T-helper 22 cell (primary cell): ENCODE measurements around the gene CHRM2.

Experiments
- DNase-seq: peaks from one replicate; pipeline ENCODE4 v3.0.0-alpha.2; 2020; ENCODE audit warnings: low read depth

The CHRM2 gene

DNA sequence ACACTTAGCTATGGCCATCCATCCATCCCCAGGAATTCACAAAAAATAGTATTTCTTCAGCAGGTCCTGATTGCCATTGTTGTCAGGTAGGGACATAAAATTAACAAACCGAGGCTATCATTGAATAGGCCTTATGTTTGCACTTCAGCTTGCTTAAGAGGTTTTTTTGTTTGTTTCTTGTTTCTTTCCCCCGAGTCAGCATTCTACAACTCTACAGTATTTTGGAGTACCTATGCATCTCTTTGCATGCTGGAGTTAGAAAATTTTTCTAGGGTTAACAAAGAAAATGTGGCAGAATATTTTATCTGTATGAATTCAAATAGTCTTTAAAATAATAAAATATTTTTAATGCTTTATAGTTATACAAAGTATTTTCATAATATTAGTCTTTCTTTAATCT, 26.3 kb downstream of the CHRM2 start:
- no peak for DNase-seq

DNA sequence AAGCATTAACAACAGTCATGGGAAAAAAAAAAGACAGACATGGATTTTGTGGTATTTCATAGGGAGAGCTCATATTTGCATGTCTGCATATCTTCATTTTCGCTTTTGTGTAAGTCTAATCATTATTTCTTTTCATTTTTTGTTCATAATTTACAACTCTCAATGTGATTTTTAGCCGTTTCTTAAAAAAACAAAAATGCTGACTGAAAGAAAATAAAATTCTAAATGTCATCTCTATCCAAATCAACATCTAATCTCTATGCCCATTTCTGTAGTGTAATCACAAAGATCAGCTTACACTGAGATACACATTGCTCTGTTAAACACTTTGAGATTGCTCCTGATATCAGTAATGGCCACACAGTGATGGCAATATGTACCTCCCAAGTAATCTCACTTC, 29.2 kb downstream of the CHRM2 start:
- no peak for DNase-seq

DNA sequence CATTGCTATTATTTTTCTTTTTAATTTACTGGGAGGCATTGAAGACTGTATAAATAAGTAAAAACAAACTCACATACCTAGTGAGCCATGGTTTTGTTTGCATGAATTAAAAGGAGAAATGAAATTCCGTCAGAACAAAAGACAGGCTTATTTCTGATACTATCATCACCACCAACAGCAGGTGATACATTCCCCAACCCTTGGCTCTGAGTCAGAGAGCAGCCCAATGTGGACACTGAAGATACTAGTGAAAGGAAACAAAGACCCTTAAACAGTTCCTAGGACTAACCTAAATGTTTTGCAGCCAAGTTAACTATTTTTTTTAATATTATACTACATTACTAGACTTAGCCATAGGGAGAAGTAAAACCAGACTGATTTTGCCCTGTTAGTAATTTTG, 31.6 kb downstream of the CHRM2 start:
- DNase-seq: no peak

DNA sequence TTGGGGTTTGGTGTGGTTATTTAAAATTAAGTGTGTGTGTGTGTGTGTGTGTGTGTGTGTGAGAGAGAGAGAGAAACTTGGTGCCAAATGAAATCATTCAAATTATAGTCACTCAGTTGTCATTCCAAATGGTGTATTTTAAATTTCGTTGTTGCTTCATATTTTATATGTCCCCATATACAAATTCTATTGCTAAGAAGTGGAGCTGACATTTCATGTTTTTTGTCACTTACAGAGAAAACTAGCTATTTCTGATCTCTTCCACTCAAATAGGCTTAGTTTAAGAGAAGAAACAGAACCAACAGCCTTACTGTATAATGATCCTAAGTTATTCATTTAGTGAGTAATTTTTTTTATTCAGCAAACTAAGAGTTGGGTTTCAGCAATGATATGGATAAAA, 42.3 kb downstream of the CHRM2 start:
- DNase-seq: no peak

DNA sequence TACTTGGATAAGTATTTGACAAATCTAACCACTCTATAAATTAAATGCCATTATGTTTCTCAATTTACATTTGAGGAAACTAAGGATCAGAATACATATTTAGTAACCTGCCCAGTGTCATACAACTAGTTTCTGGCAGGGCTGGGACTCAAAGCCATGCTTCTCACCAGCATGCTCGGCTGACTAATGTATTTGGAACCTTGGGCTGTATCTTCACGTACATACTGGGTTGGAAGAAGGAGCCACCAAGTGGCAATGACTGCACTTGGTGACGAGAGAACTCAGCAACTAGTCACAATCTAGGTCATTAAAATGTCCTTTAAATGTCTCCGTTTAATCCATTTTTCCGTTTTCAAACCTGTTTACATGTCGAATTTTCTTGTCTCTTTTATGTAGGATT, 42.9 kb downstream of the CHRM2 start:
- DNase-seq: no peak

DNA sequence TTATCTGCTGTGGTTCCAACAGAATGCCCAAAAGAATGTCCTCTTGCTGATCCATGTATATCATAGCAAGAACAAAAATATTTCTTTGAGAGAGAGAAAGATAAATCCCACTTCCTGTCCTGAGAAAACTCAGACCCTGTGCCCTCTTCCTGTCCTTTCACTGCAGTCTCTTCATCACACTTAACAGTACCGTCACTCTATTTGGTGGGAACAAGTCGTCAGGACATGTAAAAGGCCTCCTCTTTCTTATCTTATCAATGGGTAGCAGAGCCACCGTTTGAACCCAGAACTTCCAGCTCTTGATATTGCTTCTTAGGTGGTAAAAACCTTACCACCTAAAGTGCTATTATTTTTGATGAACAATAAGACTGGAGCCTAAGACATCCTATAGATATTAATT, 43.9 kb downstream of the CHRM2 start:
- no peak for DNase-seq

DNA sequence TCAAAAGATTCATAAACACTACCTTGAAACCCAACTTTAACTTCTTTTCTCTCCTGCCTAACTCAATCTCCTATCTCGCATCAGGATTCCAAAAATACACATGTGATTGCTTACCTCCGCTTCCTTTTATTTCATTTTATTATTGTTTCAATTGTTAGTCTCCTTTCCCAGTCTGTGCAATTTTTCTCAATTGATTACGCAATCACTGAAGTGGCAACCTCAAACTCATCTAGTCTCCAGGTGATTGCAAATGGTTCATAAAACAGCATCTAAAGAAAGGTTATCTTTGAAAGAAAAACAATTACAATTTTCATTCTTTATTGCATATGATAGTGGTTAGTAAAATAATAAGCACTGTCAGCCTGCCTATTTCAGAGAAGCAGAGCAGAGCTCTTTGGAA, 45.6 kb downstream of the CHRM2 start:
- DNase-seq: no peak

DNA sequence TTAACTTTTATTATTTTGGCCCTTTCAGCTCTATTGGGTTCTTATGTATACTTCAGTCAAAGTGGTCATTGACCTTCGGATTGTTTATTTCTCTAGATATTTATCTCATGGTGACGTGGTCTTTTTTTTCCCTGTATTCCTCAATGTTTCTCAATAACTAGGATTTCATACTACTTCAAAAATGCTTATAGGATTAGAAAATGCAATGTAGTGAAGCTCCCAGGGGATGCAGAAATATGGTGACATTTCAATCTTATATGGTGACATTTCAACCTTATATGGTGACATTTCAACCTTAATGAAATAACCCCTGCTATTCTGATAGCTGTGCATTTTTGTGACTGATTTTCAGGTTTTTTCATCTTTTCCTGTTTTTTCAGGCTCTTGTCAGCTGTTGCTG, 51.4 kb downstream of the CHRM2 start:
- DNase-seq: no peak

DNA sequence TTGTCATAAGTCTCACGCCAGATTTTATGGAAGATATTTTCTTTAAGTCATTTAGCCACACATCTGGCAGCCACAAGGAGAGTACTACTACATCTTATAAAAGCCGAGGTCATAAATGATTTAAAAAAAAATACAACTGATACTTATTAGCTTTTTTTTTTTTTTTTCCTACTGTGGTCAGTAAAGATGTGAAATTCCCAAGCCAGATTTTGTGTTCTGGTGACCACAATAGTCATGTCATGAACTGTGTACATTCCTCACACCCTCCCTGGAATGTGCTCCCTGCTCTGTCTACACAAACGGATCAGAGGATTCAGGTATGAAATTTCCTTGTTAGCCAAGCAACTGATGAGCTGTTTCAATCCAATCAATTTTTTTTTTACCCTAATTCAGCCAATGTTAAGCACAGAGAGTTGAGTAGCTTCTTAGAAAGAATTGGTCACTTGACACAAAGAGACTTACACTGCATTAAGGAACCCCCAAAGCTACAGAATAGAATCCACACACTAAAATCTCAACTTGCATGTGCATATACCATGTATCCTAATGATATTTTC, 54.7 kb downstream of the CHRM2 start:
- no peak for DNase-seq

DNA sequence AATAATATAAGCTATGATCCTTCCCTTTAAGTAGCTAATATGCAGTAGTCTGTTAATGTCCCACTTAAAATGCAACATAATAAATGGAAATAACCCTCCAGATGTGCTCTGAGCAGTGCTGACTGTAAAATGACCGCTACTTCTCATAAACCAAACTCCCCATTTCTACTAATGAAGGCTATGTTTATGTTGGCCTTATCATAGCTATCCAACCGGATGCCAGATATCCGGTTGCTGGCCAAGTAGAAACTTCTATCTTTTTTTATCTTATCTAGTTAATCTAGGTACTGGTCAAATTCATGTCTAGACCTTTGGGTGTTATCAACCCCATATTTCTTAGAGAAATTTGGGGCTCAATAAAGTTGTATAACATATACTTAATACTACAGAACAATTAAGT, 56.6 kb downstream of the CHRM2 start:
- no peak for DNase-seq

DNA sequence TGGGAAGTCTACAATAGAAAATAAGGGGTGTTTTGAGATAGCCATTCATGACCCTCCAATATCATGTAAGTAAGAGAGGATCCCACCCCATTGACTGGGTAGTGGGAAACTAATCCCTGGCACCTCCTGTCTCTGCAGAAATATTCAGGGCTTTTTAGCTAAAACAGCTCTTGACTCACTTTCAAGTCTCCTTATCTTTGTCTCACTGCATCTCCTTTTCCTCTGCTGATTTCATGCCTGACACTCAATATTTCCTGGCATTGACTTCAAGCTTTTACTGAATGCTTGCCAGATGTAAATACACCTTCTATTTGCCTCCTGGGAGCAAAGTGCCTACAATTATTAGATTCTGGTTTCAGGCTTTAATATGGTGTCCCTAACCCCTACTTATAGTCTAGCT, 57.1 kb downstream of the CHRM2 start:
- DNase-seq: no peak

DNA sequence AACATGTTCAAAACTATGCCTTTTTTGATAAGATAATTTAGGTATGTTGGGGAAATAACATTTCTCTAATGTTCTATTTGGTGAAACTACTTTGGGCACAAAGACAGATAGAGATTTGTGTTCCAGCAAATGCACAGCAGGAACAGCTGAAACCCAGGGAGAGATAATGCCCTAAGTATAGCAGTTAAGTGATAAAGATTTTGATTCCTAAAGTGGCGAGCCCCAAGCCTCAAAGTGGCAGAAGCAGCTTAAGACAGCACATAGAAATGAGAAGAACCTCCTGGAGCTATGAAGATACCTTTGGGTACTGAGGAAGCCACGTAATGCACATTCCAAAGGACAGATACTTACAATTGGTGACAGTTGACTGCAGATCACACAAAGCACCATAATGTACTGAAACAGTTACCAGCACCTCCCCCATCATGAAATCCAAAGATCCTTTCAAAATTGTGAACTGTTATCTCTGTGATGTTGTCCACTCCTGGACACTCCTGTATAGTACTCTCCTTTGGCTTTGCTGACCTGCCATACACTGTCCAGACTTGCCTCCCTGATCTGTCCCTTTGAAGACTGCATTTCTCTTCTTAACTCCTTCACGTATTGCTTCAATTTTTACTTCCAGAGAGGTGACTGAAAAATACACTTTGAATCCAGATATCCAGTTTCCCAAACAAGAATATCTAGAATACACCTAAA, 62.9 kb downstream of the CHRM2 start:
- no peak for DNase-seq

DNA sequence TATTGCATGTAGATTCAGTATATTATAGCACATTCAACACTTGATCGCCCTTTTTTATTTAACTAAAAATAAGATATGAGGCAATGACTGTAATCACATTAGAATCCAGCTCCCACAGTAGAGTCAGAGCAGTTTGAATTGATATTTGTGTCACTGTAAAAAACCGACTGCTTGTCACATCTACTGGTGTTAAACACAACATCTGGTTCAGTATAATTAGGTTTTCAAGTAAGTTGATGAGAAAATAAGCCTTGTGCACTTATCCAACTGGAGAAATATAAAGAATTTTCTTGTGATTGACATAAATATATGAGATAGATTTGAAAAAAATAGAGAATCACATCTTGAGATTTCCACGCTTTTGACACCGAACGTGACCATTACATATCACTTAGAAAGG, 69.0 kb downstream of the CHRM2 start:
- DNase-seq: no peak

DNA sequence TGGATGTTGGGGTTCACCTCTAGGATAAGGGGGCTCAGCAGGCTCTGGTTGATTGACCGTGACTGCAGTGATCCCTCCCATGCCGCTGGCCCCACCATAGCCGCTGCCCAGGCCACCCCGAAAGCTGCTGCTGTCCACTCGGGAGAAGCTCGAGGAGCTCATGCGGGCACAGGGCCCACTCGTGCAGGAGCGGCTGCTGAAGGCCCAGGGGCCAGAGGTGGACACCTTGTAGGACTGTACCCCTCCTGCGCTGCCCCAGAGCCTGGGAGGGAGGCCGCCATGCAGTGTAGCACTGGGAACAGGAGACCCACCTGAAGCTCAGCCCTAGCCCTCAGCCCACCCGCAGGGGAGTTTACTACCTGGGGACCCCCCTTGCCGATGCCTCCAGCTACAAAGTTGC, 70.0 kb downstream of the CHRM2 start:
- DNase-seq: no peak

DNA sequence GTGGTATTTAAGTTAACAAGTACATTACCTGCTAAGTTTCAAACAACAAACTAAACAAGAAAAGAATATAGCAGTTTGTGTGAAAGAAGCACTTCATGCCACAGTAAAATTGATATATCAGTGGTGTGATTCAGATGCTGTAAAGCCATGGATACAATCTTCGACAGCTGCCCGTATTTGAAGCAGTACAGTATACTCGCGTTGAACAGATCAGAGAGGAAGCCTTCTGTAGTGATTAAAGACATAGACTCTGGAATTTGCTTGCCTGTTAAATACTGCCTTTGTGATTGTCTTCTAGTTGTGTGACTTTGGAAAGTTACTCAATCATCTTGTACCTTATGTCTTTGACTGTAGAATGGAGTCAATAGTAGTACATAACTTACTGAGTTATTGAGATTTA, 71.7 kb downstream of the CHRM2 start:
- DNase-seq: no peak

DNA sequence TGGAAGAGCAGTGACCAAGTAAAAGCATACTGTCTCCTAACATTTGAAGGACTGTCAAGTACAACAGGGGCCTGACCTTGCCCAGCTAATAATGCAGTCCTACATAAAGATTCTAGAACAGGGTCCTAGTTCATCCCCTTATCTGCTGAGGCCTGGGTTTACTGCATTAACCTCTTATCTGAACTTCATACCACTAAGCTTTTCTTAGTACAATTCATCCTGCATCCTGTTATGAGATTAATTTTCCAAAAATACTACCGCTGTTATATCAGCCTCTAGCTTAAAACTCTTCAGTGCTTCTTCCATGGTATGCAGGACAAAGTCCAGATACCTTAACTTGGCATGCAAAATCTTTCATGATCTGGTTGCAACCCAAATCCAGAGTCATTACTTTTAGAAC, 72.5 kb downstream of the CHRM2 start:
- no peak for DNase-seq

DNA sequence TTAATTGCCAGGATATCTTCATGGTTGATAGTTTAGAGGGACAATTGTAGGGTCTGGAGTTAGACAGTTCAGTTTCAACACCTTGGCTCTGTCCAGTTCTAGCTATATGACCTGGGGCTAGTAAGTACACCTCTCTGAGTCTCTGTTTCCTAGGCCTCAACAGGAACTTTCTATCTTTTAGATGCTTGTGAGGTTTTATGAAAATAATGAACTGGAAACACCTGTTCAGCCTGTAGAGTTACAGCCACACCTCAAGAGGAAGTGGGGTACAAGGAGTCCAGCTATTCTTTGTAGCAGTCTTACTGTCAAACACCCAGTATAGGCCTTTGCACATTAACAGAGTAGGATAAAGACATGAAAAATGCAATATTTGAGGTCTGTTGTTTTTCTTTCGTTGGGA, 73.4 kb downstream of the CHRM2 start:
- no peak for DNase-seq

DNA sequence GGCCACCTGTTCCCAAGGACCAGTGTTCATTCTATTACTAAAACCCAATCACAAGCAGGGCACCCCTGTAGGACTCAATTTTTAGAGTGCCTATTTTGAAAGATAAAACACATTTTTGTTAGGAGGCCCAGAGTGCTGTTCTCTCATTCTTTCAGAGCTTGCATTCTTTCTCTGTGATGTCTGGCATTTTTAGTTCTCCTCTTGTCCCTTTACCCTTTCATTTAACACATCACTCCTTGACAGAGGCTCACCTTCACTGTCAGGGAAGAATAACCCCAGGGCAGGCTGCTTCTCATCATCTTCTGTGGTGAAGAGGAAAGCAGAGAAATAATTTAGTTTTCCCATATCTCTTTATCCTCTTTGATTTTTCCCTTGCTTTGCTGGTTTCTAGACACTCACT, 73.9 kb downstream of the CHRM2 start:
- DNase-seq: no peak

DNA sequence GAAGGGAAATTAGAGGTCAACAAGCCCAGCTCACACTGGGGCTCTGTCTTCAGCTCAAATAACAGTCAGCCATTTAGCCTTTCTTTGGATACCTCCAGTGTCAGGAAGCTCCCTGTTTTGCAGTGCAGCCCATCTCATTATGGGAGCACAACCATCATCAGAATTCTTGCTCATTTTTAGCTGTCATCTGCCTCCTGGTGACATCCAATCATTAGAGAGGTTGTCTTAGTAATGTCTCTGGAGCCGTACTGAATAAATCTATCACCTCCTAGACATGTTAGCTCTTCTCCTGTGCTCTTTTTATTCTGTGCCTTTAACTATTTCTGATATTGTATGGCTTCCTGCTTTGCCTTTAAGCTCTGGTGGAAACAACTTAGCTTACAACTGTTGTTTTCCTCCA, 74.5 kb downstream of the CHRM2 start:
- DNase-seq: no peak

DNA sequence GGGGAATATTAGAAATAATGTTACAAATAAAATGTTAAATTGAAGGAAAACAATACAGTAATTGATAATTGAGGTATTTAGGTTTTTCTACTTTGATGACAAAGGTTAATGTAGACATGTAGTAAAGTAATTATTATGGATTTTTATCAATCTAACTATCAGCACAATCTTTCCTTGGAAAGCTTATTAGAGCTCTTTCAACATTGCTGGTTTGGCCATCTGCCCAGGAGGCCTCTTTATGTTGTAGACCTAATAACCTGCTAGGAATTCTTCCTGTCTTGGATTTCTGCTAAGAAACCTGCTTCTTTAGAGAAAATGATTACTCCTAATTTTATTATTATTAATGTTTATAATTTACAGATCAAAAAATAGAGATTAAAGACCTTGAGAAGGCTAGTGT, 78.9 kb downstream of the CHRM2 start:
- no peak for DNase-seq

DNA sequence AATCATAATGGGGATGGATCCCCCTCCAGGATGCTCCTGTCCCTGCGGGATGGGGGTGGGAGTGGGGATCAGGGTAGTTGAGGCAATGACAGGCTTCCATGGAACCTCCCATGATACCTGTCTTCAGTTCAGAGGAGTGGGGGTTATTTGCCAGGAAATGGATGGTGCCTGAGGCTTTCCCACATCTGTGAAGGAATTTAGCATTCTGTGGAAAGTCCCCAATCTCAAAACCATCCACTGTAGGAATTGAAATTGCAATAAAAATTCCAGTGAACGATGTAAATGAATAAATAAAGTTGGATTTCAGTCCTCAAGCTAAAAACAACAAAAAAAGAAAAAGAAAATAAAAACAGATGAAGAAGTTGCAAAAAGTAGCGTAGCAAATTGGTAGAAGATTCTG, 81.9 kb downstream of the CHRM2 start:
- no peak for DNase-seq

DNA sequence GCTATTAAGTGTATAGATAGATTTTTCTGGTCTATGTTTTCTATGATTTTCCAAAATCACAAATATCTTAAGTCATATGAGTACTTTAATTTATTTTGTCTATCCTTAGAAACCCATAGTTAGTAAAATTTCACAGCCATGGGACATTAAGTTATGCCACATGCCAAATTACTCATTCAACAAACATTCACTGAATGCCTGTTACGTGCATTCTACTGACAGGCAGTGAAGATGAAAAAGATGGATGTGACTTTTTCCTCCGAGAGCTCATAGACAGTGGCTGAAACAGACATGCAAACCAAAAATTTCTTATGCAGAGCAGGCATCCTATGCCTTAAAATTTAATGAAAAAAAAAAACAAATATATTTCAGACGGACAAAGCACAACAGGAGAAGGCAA, 84.9 kb downstream of the CHRM2 start:
- no peak for DNase-seq

DNA sequence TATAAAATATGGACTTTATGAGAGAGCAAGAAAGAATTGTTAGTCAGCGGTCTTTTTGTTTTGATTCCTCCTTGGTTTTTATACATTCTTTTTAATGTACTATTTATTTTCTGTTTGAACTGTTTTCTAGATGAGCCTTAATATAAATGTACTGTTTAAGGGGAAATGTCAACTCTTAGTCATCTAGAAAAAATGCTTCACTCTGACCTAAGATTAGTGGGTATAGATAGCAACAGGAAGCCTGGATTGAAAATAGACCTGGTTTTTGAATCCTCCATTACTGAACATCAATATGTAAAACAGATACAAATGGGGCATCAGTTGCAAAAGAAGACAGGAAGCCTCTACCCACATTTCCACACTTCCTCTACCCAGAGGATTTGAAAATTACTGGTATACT, 87.8 kb downstream of the CHRM2 start:
- DNase-seq: no peak

DNA sequence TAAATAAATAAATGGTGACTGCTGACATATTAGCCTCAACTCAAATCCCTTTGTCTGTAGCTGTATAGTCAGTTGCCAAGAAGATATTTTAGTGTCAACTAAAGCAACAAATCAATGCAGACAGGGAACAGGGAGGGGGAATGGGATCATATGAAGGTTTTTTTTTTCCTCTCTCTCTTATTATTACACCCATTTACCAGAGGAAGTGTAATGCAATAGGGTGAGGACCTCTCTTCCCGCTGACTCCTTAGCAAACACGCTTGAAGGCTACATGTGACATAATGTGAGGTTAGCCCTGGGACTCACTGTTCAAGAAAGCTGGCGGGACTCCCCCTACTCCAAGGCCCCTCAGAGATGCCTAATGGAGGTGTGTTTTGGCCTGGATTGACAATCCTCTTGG, 88.2 kb downstream of the CHRM2 start:
- no peak for DNase-seq

DNA sequence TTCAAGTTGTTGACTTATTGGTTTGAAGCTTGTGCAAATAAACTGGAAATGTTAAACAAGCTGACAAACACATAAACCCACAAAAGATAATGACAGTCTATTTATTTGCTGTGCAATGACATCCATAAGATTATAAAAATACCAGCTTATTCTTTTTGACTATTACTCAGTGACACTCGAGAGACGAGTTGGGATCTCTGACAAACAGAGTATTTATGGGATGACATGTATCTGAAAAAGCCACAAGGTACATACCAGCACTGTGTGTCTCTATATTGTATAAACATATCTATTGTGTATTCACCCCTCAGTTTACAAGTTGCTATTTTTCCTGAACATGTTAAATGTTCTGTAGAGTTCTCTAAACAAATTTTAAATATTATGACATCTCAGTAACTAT, 88.9 kb downstream of the CHRM2 start:
- no peak for DNase-seq
